Right lobe of liver (tissue), 4 donors: Measurements from ENCODE around the gene RNF26.

Experiments
- POLR2A ChIP-seq: fragments of 450-650 bp; IDR thresholded peaks from one replicate; pipeline ENCODE4 v1.6.1; 2017; ENCODE audit warnings: antibody characterized with exemption, mild to moderate bottlenecking
- TF ChIP-seq, protein P1 (sequence below), 4 donors: fragments of 200-600 bp in 3 of 4; fragments of 450-650 bp in 1 of 4; IDR thresholded peaks; one replicate each; pipeline versions ENCODE4 v1.5.1 to v1.8.0; 2016 to 2022; ENCODE audit warnings: antibody characterized with exemption in 4 of 4, mild to moderate bottlenecking in 2 of 4
- donor health status: DM: no; HTN: no; CAD: no.
- donor health status: DM: no; HTN: no; CAD: no.
- donor health status: DM: no; HTN: yes; CAD: no.

DNA sequence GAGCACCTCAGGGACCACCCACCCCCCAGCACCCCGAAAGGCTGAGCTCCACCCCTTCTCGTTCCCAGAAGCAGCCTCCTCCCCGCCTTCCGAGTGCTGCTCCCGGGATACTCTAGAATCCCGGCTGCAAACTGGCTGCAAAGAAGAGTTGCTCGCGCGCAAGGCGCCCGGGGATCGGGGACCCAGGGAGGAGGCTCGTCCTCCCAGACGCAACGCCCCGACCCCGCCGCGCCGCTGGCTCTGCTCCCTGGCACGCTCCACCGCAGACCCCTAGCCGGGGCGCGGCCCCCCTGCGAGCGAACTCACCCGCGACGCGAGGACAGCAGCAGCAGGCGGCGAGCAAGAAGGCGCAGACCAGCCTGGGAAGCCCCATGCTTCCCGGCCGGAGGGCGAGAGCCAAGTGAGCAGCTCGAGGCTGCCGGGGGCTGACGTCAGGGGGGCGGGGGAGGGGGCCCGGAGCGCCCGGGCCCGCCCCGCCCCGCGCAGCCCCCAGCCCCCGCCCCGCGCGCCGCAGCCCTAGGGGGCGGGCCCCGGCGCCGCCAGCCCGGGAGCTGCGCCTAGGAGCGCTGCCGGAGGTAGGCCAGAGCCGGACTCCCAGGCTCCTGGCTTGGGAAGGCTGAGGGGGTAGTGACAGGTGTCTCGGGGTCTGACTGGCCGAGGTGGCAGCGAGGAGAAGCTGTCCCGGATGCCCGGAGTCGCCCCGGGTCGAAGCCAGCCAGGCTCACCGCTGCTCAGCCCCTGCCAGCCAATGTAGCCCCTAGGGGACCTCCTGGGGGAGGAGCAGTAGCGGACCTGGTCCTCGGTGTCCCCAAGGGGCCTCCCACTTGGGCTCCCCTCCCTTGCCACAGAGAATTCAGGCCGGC is 17.4 kb upstream of the RNF26 start, which contains the start of gene MCAM:
- TF ChIP-seq, protein P1, sequence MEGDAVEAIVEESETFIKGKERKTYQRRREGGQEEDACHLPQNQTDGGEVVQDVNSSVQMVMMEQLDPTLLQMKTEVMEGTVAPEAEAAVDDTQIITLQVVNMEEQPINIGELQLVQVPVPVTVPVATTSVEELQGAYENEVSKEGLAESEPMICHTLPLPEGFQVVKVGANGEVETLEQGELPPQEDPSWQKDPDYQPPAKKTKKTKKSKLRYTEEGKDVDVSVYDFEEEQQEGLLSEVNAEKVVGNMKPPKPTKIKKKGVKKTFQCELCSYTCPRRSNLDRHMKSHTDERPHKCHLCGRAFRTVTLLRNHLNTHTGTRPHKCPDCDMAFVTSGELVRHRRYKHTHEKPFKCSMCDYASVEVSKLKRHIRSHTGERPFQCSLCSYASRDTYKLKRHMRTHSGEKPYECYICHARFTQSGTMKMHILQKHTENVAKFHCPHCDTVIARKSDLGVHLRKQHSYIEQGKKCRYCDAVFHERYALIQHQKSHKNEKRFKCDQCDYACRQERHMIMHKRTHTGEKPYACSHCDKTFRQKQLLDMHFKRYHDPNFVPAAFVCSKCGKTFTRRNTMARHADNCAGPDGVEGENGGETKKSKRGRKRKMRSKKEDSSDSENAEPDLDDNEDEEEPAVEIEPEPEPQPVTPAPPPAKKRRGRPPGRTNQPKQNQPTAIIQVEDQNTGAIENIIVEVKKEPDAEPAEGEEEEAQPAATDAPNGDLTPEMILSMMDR (IDR thresholded peaks at IDR 0.05), result no peak
- TF ChIP-seq POLR2A, result no peak
